PC-9 (cell line): ENCODE results near the gene CXCR1.

Source experiments
- EZH2 ChIP-seq: fragments of 200-600 bp; sonication (generic); IDR thresholded peaks from 2 replicates; pipeline ENCODE4 v1.8.0; 2017; ENCODE audit warnings: antibody characterized with exemption, low read depth
- TF ChIP-seq, protein P1 (sequence below): fragments of 200-600 bp; sonication (generic); conservative IDR thresholded peaks from 2 replicates; pipeline ENCODE4 v1.6.1; 2017; ENCODE audit warnings: mixed run types, antibody characterized with exemption, mild to moderate bottlenecking, moderate library complexity

DNA sequence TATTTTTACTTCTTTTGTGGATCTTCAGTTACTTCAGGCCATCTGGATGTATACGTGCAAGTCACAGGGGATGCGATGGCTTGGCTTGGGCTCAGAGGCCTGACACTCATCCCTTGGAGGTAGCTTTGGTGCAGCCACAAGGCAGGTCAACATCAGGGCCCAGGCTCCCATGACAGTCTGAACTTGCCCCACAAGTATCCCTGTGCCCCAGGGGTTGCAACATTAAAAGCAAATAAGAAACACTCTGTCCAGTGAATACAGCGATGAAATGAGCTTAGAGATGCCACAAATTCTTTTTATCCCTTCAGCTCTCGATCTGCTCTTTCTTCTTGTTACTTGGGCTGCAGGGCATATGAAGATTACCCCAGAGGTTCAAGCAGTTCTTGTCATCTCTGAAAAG, 13.0 kb upstream of the CXCR1 start:
- TF ChIP-seq, protein P1, sequence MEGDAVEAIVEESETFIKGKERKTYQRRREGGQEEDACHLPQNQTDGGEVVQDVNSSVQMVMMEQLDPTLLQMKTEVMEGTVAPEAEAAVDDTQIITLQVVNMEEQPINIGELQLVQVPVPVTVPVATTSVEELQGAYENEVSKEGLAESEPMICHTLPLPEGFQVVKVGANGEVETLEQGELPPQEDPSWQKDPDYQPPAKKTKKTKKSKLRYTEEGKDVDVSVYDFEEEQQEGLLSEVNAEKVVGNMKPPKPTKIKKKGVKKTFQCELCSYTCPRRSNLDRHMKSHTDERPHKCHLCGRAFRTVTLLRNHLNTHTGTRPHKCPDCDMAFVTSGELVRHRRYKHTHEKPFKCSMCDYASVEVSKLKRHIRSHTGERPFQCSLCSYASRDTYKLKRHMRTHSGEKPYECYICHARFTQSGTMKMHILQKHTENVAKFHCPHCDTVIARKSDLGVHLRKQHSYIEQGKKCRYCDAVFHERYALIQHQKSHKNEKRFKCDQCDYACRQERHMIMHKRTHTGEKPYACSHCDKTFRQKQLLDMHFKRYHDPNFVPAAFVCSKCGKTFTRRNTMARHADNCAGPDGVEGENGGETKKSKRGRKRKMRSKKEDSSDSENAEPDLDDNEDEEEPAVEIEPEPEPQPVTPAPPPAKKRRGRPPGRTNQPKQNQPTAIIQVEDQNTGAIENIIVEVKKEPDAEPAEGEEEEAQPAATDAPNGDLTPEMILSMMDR = no peak
- TF ChIP-seq EZH2 = no peak
